Measurements from ENCODE around the gene ARID5B.

Gene ARID5B

DNA sequence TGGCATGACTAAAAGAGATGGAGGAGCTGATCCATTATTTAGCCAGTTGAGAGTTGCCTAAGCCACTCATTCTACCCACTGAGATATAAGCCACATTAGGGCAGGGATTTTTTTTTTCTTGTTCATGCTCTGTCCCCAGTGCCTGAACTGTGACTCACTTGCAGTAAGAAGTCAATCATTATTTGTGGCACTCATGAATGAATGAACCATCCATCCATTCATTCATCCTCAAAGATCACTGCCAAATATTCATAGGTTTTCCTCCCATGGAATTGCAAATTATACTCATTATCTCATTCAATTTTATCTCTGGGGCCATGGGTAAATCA is 22.8 kb upstream of the ARID5B start:
- TF ChIP-seq TAF1 (IDR thresholded peaks at IDR 0.05; ENCODE audit: borderline replicate concordance, insufficient read depth, low read length), result no peak
- TF ChIP-seq, protein P1, sequence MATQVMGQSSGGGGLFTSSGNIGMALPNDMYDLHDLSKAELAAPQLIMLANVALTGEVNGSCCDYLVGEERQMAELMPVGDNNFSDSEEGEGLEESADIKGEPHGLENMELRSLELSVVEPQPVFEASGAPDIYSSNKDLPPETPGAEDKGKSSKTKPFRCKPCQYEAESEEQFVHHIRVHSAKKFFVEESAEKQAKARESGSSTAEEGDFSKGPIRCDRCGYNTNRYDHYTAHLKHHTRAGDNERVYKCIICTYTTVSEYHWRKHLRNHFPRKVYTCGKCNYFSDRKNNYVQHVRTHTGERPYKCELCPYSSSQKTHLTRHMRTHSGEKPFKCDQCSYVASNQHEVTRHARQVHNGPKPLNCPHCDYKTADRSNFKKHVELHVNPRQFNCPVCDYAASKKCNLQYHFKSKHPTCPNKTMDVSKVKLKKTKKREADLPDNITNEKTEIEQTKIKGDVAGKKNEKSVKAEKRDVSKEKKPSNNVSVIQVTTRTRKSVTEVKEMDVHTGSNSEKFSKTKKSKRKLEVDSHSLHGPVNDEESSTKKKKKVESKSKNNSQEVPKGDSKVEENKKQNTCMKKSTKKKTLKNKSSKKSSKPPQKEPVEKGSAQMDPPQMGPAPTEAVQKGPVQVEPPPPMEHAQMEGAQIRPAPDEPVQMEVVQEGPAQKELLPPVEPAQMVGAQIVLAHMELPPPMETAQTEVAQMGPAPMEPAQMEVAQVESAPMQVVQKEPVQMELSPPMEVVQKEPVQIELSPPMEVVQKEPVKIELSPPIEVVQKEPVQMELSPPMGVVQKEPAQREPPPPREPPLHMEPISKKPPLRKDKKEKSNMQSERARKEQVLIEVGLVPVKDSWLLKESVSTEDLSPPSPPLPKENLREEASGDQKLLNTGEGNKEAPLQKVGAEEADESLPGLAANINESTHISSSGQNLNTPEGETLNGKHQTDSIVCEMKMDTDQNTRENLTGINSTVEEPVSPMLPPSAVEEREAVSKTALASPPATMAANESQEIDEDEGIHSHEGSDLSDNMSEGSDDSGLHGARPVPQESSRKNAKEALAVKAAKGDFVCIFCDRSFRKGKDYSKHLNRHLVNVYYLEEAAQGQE (IDR thresholded peaks at IDR 0.05; ENCODE audit: insufficient read depth in 1 of 2, low read depth in 2 of 2, low read length in 2 of 2), result no peak
- no peak for TF ChIP-seq POLR2AphosphoS5 (IDR thresholded peaks at IDR 0.05; ENCODE audit: low read depth, low read length)
- TF ChIP-seq FOXP2 (optimal IDR thresholded peaks at IDR 0.05; ENCODE audit: borderline replicate concordance, extremely low read depth, extremely low read length, insufficient read depth), result no peak
- no peak for TF ChIP-seq SIN3A (IDR thresholded peaks at IDR 0.05; ENCODE audit: borderline replicate concordance, insufficient read depth, low read length)

DNA sequence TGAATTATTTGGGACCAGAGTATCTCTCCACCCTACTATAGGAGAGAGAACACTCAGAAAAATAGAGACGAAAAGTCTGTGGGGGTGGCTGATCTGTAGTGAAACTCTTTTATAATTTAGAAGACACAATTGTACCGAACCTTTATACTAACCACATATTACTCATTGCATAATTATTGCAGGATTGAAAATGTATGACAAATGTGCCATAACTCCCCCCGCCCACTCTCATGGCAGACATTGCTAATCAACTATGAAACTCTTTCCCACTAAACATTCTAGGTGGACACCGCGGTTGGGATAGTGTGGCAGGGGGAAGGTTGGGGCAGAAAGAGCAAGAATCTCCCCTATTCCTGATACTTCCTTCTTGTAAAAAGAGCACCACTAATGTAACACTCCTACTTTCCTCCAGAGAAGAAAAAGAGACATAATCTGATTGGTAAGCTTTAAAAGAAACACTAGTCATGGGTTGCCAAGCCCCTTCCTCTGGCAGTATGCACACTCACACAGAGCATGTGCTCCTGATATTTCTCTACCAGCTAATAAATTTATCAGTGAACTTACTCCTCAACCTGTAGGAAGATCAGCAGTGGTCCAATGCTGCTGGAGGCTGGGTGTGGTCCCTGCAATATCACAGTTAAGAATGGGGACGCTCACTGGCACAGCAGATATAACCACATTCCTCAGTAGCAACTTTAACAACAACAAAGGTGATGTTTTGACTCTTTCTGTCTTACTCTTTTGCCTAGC is 18.7 kb upstream of the ARID5B start:
- TF ChIP-seq POLR2AphosphoS5 (IDR thresholded peaks at IDR 0.05; ENCODE audit: low read depth, low read length) (no peak), FOXP2 (optimal IDR thresholded peaks at IDR 0.05; ENCODE audit: borderline replicate concordance, extremely low read depth, extremely low read length, insufficient read depth) (no peak), SIN3A (IDR thresholded peaks at IDR 0.05; ENCODE audit: borderline replicate concordance, insufficient read depth, low read length) (no peak), TAF1 (IDR thresholded peaks at IDR 0.05; ENCODE audit: borderline replicate concordance, insufficient read depth, low read length) (no peak)
- TF ChIP-seq, protein P1 (IDR thresholded peaks at IDR 0.05; ENCODE audit: insufficient read depth in 1 of 2, low read depth in 2 of 2, low read length in 2 of 2), result no peak

DNA sequence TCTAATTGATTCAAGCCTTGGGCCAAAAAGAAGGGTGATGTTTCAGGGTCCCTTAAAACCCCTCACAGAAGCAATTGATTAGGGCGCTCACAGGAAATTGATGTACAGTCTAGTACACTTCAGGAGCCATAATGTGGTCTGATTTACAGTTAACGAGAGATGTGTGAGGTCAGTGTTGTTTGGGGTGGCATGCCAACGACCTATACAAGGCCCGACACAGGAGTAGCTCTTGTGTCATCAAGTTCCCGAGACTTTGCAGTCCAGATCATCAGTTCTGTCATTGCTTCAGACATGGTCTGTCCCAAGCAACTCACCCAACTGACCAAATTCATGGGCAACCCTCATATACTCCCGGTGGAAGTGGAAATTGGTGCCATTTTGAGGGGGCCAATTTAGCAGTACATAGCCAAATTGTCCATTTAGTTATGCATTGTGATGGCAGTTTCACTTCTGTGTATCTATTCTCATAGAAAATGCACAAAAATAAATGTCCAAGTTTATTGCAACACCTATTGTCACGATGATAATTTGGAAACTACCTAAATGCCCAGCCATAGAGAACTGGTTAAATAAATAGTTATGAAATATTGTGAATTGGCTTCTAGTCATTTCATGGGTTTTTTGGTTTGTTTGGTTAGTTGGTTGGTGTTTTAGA is 18.0 kb upstream of the ARID5B start:
- no peak for TF ChIP-seq FOXP2 (optimal IDR thresholded peaks at IDR 0.05; ENCODE audit: borderline replicate concordance, extremely low read depth, extremely low read length, insufficient read depth)
- no peak for TF ChIP-seq SIN3A (IDR thresholded peaks at IDR 0.05; ENCODE audit: borderline replicate concordance, insufficient read depth, low read length)
- TF ChIP-seq TAF1 (IDR thresholded peaks at IDR 0.05; ENCODE audit: borderline replicate concordance, insufficient read depth, low read length), result no peak
- TF ChIP-seq POLR2AphosphoS5 (IDR thresholded peaks at IDR 0.05; ENCODE audit: low read depth, low read length), result no peak
- TF ChIP-seq, protein P1 (IDR thresholded peaks at IDR 0.05; ENCODE audit: insufficient read depth in 1 of 2, low read depth in 2 of 2, low read length in 2 of 2), result no peak

DNA sequence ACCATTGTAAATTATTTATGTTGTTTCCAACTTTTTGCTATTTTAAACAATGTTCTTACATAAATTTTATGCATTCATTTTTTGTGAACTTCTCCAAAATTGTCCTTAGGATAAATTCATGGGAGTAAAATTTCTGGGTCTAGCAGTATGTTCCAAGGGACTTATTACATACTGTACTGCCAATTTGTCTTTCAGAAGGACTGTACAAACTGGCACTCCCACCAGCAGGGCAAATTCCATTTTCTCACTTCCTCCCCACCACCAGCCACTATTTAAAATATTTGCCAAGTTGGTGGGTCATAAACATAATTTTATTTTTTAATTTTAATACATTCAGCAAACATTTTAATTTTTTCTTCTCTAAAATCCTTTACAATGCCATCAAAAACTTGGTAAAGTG is 13.7 kb upstream of the ARID5B start:
- TF ChIP-seq SIN3A (IDR thresholded peaks at IDR 0.05; ENCODE audit: borderline replicate concordance, insufficient read depth, low read length), result no peak
- no peak for TF ChIP-seq TAF1 (IDR thresholded peaks at IDR 0.05; ENCODE audit: borderline replicate concordance, insufficient read depth, low read length)
- no peak for TF ChIP-seq FOXP2 (optimal IDR thresholded peaks at IDR 0.05; ENCODE audit: borderline replicate concordance, extremely low read depth, extremely low read length, insufficient read depth)
- TF ChIP-seq, protein P1 (IDR thresholded peaks at IDR 0.05; ENCODE audit: insufficient read depth in 1 of 2, low read depth in 2 of 2, low read length in 2 of 2), result no peak

Data from PFSK-1 (cell line).